ENCODE measurements around the gene EPAS1. TPM values are rescaled to one million over a fixed set of nuclear protein-coding genes. Genes with fewer than 3 reads are reported as not detected.
A peak's percentile ranks its signal among the peaks of the same experiment; 100 is the strongest.

EPAS1 gene
- polyA plus RNA-seq, 2 of the 4 experiments (the other 2 are of a cell fraction) = 128 to 143 TPM

DNA sequence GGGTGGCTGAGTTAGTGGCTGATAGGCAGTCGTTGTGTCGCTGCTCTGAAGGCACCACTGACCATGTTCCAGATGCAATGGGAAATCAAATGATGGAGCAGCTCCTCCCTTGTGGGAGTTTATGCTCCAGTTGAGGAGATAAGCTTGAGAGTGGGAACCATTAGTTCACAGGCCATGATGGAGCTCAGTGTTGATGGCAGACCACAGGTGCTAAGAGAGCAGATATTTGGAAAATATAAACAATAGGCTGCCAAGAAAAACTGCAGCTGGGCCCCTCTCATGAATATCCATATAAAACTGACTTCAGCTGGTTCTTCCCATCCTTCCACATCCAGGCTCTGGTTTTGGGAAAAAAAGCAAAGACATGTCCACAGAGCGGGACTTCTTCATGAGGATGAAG lies 63.1 kb downstream of the EPAS1 start:
- FAIRE-seq (no peak), ATAC-seq (no peak), DNase-seq (ENCODE audit: low read depth in 1 of 2, low spot score in 1 of 2) (no peak)
- ChIA-PET POLR2A (no interaction called here), CTCF (interaction anchor here (1.0 to 4.1 kb wide), 7 partner anchors 21 to 367 kb away, joined by 3 to 19 read pairs (median 3); no protein-coding TSS in a partner anchor)
- no peak overlapping the region for H3K4me2 ChIP-seq
- WGBS (ENCODE audit: missing lambda C conversion rate) = 95% methylated on average over 3 of the region's 3 CpGs
- no peak overlapping the region for H3K27ac ChIP-seq
- no peak overlapping the region for H3K4me3 ChIP-seq
- H3K4me1 ChIP-seq = peaks cover 22% of the 10 kb centered on the region
- TF ChIP-seq, protein P1, sequence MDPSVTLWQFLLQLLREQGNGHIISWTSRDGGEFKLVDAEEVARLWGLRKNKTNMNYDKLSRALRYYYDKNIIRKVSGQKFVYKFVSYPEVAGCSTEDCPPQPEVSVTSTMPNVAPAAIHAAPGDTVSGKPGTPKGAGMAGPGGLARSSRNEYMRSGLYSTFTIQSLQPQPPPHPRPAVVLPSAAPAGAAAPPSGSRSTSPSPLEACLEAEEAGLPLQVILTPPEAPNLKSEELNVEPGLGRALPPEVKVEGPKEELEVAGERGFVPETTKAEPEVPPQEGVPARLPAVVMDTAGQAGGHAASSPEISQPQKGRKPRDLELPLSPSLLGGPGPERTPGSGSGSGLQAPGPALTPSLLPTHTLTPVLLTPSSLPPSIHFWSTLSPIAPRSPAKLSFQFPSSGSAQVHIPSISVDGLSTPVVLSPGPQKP (IDR thresholded peaks at IDR 0.05; ENCODE audit: low read depth, low read length) = no peak
- TF ChIP-seq BHLHE40 (IDR thresholded peaks at IDR 0.05; ENCODE audit: low read depth, low read length) (no peak), HDAC2 (IDR thresholded peaks at IDR 0.05) (no peak), CBX2 (IDR thresholded peaks at IDR 0.05; ENCODE audit: borderline replicate concordance, low read depth) (no peak), RFX5 (IDR thresholded peaks at IDR 0.05) (no peak), TP53 (CRISPR knock-in tag; IDR thresholded peaks at IDR 0.05) (no peak), ZC3H11A (IDR thresholded peaks at IDR 0.05) (no peak), PHF8 (IDR thresholded peaks at IDR 0.05; ENCODE audit: borderline replicate concordance, low read depth) (no peak), ZNF302 (CRISPR knock-in tag; IDR thresholded peaks at IDR 0.05) (no peak), ZSCAN20 (CRISPR knock-in tag; IDR thresholded peaks at IDR 0.05) (no peak), FOSB (CRISPR knock-in tag; IDR thresholded peaks at IDR 0.05) (no peak), ESRRA (IDR thresholded peaks at IDR 0.05; ENCODE audit: borderline replicate concordance, low read length) (no peak), RAD21 (conservative IDR thresholded peaks at IDR 0.05 in 1 of 2, IDR thresholded peaks at IDR 0.05 in 1 of 2) (no peak), FOXS1 (CRISPR knock-in tag; IDR thresholded peaks at IDR 0.05) (no peak)
- TF ChIP-seq, protein P2, sequence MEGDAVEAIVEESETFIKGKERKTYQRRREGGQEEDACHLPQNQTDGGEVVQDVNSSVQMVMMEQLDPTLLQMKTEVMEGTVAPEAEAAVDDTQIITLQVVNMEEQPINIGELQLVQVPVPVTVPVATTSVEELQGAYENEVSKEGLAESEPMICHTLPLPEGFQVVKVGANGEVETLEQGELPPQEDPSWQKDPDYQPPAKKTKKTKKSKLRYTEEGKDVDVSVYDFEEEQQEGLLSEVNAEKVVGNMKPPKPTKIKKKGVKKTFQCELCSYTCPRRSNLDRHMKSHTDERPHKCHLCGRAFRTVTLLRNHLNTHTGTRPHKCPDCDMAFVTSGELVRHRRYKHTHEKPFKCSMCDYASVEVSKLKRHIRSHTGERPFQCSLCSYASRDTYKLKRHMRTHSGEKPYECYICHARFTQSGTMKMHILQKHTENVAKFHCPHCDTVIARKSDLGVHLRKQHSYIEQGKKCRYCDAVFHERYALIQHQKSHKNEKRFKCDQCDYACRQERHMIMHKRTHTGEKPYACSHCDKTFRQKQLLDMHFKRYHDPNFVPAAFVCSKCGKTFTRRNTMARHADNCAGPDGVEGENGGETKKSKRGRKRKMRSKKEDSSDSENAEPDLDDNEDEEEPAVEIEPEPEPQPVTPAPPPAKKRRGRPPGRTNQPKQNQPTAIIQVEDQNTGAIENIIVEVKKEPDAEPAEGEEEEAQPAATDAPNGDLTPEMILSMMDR (IDR thresholded peaks at IDR 0.05) = no peak
- TF ChIP-seq, protein P3, sequence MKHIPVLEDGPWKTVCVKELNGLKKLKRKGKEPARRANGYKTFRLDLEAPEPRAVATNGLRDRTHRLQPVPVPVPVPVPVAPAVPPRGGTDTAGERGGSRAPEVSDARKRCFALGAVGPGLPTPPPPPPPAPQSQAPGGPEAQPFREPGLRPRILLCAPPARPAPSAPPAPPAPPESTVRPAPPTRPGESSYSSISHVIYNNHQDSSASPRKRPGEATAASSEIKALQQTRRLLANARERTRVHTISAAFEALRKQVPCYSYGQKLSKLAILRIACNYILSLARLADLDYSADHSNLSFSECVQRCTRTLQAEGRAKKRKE (CRISPR knock-in tag; IDR thresholded peaks at IDR 0.05; ENCODE audit: low read depth) = no peak
- no peaks in the 10 kb centered on the region for H3K9me3 ChIP-seq

DNA sequence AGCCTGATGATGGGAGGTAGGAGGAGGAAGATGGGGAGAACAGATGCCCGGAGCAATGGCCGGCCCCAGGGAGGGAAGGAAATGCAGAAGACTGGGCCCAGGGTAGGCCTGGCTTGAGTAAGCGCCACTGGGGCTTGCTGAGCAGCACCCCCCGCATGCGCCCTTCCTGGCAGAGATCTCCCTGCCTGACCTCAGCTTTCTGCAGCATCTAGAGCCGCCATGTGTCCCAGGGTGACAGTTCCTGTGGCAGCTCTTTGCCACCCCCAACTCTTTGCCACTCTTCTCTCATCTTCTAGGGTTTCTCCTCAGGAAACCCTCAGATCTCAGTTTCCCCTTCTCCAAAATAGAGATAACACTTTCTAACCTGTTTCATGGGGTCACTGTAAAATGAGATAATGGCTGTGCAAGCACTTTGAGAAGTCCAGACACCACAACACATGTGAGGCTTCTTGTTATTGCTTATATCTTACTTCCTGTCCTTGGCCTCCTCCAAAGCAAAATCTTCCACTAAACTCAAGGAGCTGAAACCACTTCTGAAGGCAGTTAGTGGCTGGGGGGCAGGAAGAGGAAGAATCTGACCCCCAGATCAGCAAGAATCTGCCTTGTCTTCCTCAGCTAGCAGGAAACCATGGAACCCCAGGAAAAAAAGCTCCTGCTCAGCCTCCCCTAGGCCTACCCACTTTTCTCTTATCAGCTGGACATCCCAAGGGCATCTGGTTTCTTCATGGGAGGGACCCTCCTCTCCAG lies 64.9 kb downstream of the EPAS1 start:
- FAIRE-seq (no peak), DNase-seq (ENCODE audit: low read depth in 1 of 2, low spot score in 1 of 2) (no peak), ATAC-seq (no peak)
- CTCF ChIA-PET = interaction anchor here (0.7 to 4.1 kb wide), 12 partner anchors 15 to 698 kb away, joined by 3 to 25 read pairs (median 4); no protein-coding TSS in a partner anchor
- H3K27ac ChIP-seq = peak overlapping the region in 1 of 2 experiments; percentile 28; a peak in 1 of 6 replicates
- no peak overlapping the region for H3K4me2 ChIP-seq
- POLR2A ChIA-PET = no interaction called here
- H3K4me3 ChIP-seq = no peak overlapping the region
- no peaks in the 10 kb centered on the region for H3K9me3 ChIP-seq
- WGBS (ENCODE audit: missing lambda C conversion rate) = 95% methylated on average over 6 of the region's 6 CpGs
- TF ChIP-seq MAFK (IDR thresholded peaks at IDR 0.05; ENCODE audit: partially characterized antibody) (no peak), EHMT2 (IDR thresholded peaks at IDR 0.05; ENCODE audit: low read depth) (no peak), SREBF2 (IDR thresholded peaks at IDR 0.05) (no peak), FOSB (CRISPR knock-in tag; IDR thresholded peaks at IDR 0.05) (no peak), NPAS2 (CRISPR knock-in tag; IDR thresholded peaks at IDR 0.05; ENCODE audit: borderline replicate concordance) (no peak), EHF (CRISPR knock-in tag; IDR thresholded peaks at IDR 0.05) (no peak), TFCP2L1 (CRISPR knock-in tag; IDR thresholded peaks at IDR 0.05) (no peak), PHF8 (IDR thresholded peaks at IDR 0.05; ENCODE audit: borderline replicate concordance, low read depth) (no peak), RCOR1 (IDR thresholded peaks at IDR 0.05; ENCODE audit: low read depth, low read length) (no peak), ESRRA (IDR thresholded peaks at IDR 0.05; ENCODE audit: borderline replicate concordance, low read length) (no peak), ZFP36 (IDR thresholded peaks at IDR 0.05; ENCODE audit: borderline replicate concordance, partially characterized antibody) (no peak), TP53 (CRISPR knock-in tag; IDR thresholded peaks at IDR 0.05) (no peak)
- peaks cover 27% of the 10 kb centered on the region for H3K4me1 ChIP-seq
